GM23338 (cell line): ENCODE measurements around the gene MAP7D1. TPM values are rescaled to one million over a fixed set of nuclear protein-coding genes. Genes with fewer than 3 reads are reported as not detected.

ENCODE experiments used
- ATAC-seq: fragments of 200-7000 bp; cut with Tn5 transposase; 3 replicates; pipeline ENCODE4 v1.9.1; 2020
- DNase-seq: peaks from one replicate; pipeline ENCODE4 v3.0.0-alpha.2; 2015; ENCODE audit warnings: low spot score
- H2AFZ ChIP-seq: fragments of 200-600 bp; sonication (generic); 2 replicates; pipeline ENCODE4 v1.8.0; 2016; ENCODE audit warnings: antibody characterized with exemption, mild to moderate bottlenecking, moderate library complexity
- H3F3A ChIP-seq: fragments of 200-600 bp; sonication (generic); replicated peaks from 2 replicates; pipeline ENCODE4 v1.8.0; 2017; ENCODE audit warnings: antibody characterized with exemption, mixed run types, low read depth
- H3K27ac ChIP-seq: fragments of 200-600 bp; sonication (generic); 2 replicates; pipeline ENCODE4 v1.6.1; 2016; ENCODE audit warnings: low read depth
- H3K27me3 ChIP-seq: fragments of 200-600 bp; sonication (generic); 2 replicates; pipeline ENCODE4 v1.8.0; 2016; ENCODE audit warnings: mild to moderate bottlenecking, mixed run types, moderate library complexity; ENCODE audit not compliant: insufficient read depth
- H3K36me3 ChIP-seq: fragments of 200-600 bp; sonication (generic); 2 replicates; pipeline ENCODE4 v1.8.0; 2016; ENCODE audit warnings: mild to moderate bottlenecking; ENCODE audit not compliant: insufficient read depth
- H3K4me1 ChIP-seq: fragments of 200-600 bp; sonication (generic); 2 replicates; pipeline ENCODE4 v1.8.0; 2016; ENCODE audit warnings: mild to moderate bottlenecking, moderate library complexity; ENCODE audit not compliant: insufficient read depth
- H3K4me2 ChIP-seq: fragments of 200-600 bp; sonication (generic); 2 replicates; pipeline ENCODE4 v1.7.1; 2017; ENCODE audit warnings: mixed run types
- H3K4me3 ChIP-seq: fragments of 200-600 bp; sonication (generic); 2 replicates; pipeline ENCODE4 v1.6.1; 2016; ENCODE audit warnings: mixed run types
- H3K79me2 ChIP-seq: fragments of 200-600 bp; sonication (generic); replicated peaks from 2 replicates; pipeline ENCODE4 v1.8.0; 2017; ENCODE audit warnings: mild to moderate bottlenecking; ENCODE audit not compliant: insufficient read depth
- H3K9me2 ChIP-seq: fragments of 200-600 bp; sonication (generic); 2 replicates; pipeline ENCODE4 v1.8.0; 2017; ENCODE audit not compliant: insufficient read depth
- H4K20me1 ChIP-seq: fragments of 200-600 bp; sonication (generic); replicated peaks from 2 replicates; pipeline ENCODE4 v1.8.0; 2017; ENCODE audit warnings: mild to moderate bottlenecking; ENCODE audit not compliant: insufficient read depth
- H3K27ac Mint-ChIP-seq: 2 replicates; pipeline ENCODE4 v1.8.0; 2020; ENCODE audit warnings: inconsistent platforms, mild to moderate bottlenecking, moderate library complexity, mixed read lengths
- H3K27me3 Mint-ChIP-seq: 3 replicates; pipeline ENCODE4 v1.8.0; 2022; ENCODE audit warnings: low read depth, mild to moderate bottlenecking, moderate library complexity, mixed read lengths, inconsistent platforms; ENCODE audit not compliant: insufficient read depth, poor library complexity
- H3K36me3 Mint-ChIP-seq: 3 replicates; pipeline ENCODE4 v1.8.0; 2021; ENCODE audit warnings: low read depth, mild to moderate bottlenecking, inconsistent platforms, moderate library complexity, mixed read lengths
- H3K4me1 Mint-ChIP-seq: 3 replicates; pipeline ENCODE4 v1.8.0; 2020; ENCODE audit warnings: mild to moderate bottlenecking, inconsistent platforms, mixed read lengths
- H3K4me3 Mint-ChIP-seq: 3 replicates; pipeline ENCODE4 v1.8.0; 2021; ENCODE audit warnings: moderate library complexity, mild to moderate bottlenecking, inconsistent platforms, mixed read lengths
- H3K9me3 Mint-ChIP-seq: 3 replicates; pipeline ENCODE4 v1.8.0; 2020; ENCODE audit warnings: moderate library complexity, mild to moderate bottlenecking, inconsistent platforms, mixed read lengths
- CREB1 ChIP-seq: fragments of 250-450 bp; sonication (Bioruptor Pico); IDR thresholded peaks from 2 replicates; pipeline ENCODE4 v1.5.0; 2020; ENCODE audit warnings: low read depth, mild to moderate bottlenecking, moderate library complexity
- CTCF ChIP-seq, 2 experiments: fragments of 200-600 bp in 1 of 2; sonication (generic) in 1 of 2; conservative IDR thresholded peaks; 2 replicates each; pipeline versions ENCODE4 v1.5.1 to v1.6.1; 2016 to 2017; ENCODE audit warnings: antibody characterized with exemption in 2 of 2, low read depth in 2 of 2, mild to moderate bottlenecking in 2 of 2, moderate library complexity in 1 of 2
- ETS1 ChIP-seq: IDR thresholded peaks from 2 replicates; pipeline ENCODE4 v1.6.1; 2016; ENCODE audit warnings: antibody characterized with exemption
- EZH2 ChIP-seq: fragments of 200-600 bp; sonication (generic); IDR thresholded peaks from one replicate; pipeline ENCODE4 v1.8.0; 2017; ENCODE audit warnings: antibody characterized with exemption, mild to moderate bottlenecking, low read depth; ENCODE audit not compliant: unreplicated experiment
- EZH2phosphoT487 ChIP-seq: fragments of 200-600 bp; sonication (generic); IDR thresholded peaks from one replicate; pipeline ENCODE4 v1.8.1; 2018; ENCODE audit warnings: antibody characterized with exemption; ENCODE audit not compliant: unreplicated experiment
- JUNB ChIP-seq: IDR thresholded peaks from one replicate; pipeline ENCODE4 v1.6.1; 2016; ENCODE audit warnings: antibody characterized with exemption; ENCODE audit not compliant: unreplicated experiment
- NANOG ChIP-seq: IDR thresholded peaks from 2 replicates; pipeline ENCODE4 v1.6.1; 2016; ENCODE audit warnings: antibody characterized with exemption, borderline replicate concordance
- POLR2AphosphoS5 ChIP-seq: IDR thresholded peaks from 2 replicates; pipeline ENCODE4 v1.6.1; 2016; ENCODE audit warnings: antibody characterized with exemption, low read depth
- REST ChIP-seq: IDR thresholded peaks from one replicate; pipeline ENCODE4 v1.6.1; 2018; ENCODE audit warnings: antibody characterized with exemption; ENCODE audit not compliant: unreplicated experiment
- STAT1 ChIP-seq: IDR thresholded peaks from one replicate; pipeline ENCODE4 v1.6.1; 2016; ENCODE audit warnings: antibody characterized with exemption; ENCODE audit not compliant: unreplicated experiment
- ZNF114 ChIP-seq: fragments of 250-450 bp; sonication (Bioruptor Pico); IDR thresholded peaks from 2 replicates; pipeline ENCODE4 v1.5.0; 2020; ENCODE audit warnings: mild to moderate bottlenecking, moderate library complexity
- ZNF331 ChIP-seq: fragments of 250-450 bp; sonication (Bioruptor Pico); IDR thresholded peaks from 2 replicates; pipeline ENCODE4 v1.5.0; 2020; ENCODE audit warnings: low read depth, mild to moderate bottlenecking, moderate library complexity
- ZNF462 ChIP-seq: fragments of 250-450 bp; sonication (Bioruptor Pico); IDR thresholded peaks from 2 replicates; pipeline ENCODE4 v1.5.0; 2020; ENCODE audit warnings: mild to moderate bottlenecking, moderate library complexity
- polyA plus RNA-seq: library from polyadenylated mRNA; unstranded; fragments of >200 nt; fragmentation: Nextera tagmentation; extraction: Ambion mirVana; gene quantifications from 2 replicates; pipeline ENCODE4 v1.2.1, GENCODE V29; 2016
- total RNA-seq: library from RNA; depleted of rRNA; stranded (reverse); fragments of >200 nt; shearing (Covaris generic); gene quantifications from 2 replicates; pipeline ENCODE4 v1.2.3, GENCODE V29; 2014

Gene MAP7D1
- total and polyA plus RNA-seq, 2 experiments from 2014 or later, result 13.8 to 59.8 TPM

- Histone ChIP-seq H3K4me1 (peaks cover 32% of the 10 kb centered on the region), H3K4me3 (peak overlapping the region; percentile 47), H3K9me2 (no peaks in the 10 kb centered on the region), H3K27ac (no peak overlapping the region), H4K20me1 (no peaks in the 10 kb centered on the region), H2AFZ (peak overlapping the region; percentile 80; the same call in 1 of the 2 replicates), H3K4me2 (peak overlapping the region; percentile 74), H3F3A (peaks cover 4% of the 10 kb centered on the region), H3K79me2 (peaks cover 16% of the 10 kb centered on the region), H3K27me3 (peaks cover 55% of the 10 kb centered on the region), H3K36me3 (no peaks in the 10 kb centered on the region)
- H3K36me3 Mint-ChIP-seq, result peaks cover 9% of the 10 kb centered on the region; the same call in 2 of the 3 replicates
- ATAC-seq (peak; percentile 65), DNase-seq (peak; percentile 93)
- TF ChIP-seq ETS1, result no peak
- TF ChIP-seq CTCF (conservative IDR thresholded peaks at IDR 0.05; ENCODE audit: low read depth in 2 of 2), result no peak
- no peak for TF ChIP-seq EZH2phosphoT487
- TF ChIP-seq POLR2AphosphoS5, result no peak
- no peak for TF ChIP-seq ZNF462 (CRISPR knock-in tag)
- no peak for TF ChIP-seq NANOG
- no peak for TF ChIP-seq JUNB
- TF ChIP-seq EZH2, result no peak
- no peak for TF ChIP-seq CREB1 (CRISPR knock-in tag)
- no peak for TF ChIP-seq ZNF114 (CRISPR knock-in tag)
- TF ChIP-seq STAT1, result no peak
- TF ChIP-seq ZNF331 (CRISPR knock-in tag), result no peak
- TF ChIP-seq REST, result no peak
- H3K9me3 Mint-ChIP-seq, result no peaks in the 10 kb centered on the region; the same call in 1 of the 3 replicates
- H3K27me3 Mint-ChIP-seq, result peaks cover 49% of the 10 kb centered on the region
- peak overlapping the region; percentile 62 for H3K27ac Mint-ChIP-seq
- H3K4me1 Mint-ChIP-seq, result peaks cover 37% of the 10 kb centered on the region
- peak overlapping the region; percentile 91 for H3K4me3 Mint-ChIP-seq
Observed at GRCh38 chr1:36150296-36151133, 5.4 kb upstream of the MAP7D1 start.
